HG03066 (cell line): Measurements from ENCODE around the gene RSRP1.

Experiments used
- ATAC-seq: cut with Tn5 transposase; IDR thresholded peaks from one replicate; pipeline ENCODE4 v1.9.1; 2021; ENCODE audit warnings: low read depth; ENCODE audit not compliant: unreplicated experiment

Gene RSRP1

DNA sequence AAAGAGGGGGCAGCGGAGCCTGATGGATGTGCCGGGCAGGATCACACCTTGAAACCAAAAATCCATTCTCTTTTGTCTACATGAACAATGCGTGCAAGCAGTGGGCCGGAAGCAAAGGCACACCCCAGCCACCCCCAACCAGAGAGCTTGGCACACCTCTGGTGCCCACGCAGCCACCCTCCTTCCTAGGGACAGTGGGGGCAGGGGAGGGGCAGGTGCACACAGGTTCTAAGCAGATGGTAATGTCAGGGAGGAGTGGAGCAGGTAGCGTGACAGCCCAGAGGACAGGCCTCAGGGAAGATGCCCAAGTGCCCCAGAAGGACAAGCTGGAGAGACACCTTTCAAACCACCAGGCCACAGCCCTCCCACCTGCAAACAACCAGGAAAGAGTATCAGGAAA is 51.4 kb downstream of the RSRP1 start:
- no peak for ATAC-seq

DNA sequence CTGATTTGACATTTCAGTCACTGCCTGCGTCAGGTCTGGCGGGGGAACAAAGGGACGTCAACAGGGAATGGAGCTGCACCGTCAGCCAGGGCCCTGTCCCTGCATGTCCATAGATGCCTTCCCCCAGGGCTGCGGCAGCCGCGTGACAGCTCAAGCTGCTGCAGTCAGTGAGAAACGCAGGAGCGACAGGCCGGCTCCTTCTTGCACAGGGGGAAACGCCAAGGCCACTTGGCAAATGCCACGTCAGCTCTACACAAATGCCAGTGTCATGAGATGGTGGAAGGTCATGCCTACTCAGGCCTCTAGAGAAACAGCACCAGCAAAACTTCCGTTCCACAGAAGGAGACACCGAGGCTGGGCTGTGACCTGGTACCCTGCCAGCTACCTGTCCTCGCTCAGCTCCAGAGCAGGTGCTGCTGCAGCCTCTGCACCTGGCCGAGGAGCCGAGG is 52.7 kb downstream of the RSRP1 start:
- no peak for ATAC-seq

DNA sequence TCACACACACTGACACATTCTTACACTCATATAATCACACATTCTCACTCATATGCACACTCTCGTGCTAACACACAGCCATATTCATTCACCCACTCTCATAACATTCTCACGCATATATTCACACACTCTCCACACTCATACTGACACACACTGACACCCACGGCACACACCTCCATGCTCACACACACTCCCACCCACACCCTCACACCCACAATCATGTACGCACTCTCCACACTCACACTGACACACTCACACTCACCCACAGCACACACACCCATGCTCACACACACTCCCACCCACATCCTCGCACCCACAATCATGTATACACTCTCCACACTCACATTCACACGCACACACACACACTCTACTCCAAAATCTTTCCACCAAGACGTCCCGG is 53.2 kb downstream of the RSRP1 start:
- ATAC-seq = no peak

DNA sequence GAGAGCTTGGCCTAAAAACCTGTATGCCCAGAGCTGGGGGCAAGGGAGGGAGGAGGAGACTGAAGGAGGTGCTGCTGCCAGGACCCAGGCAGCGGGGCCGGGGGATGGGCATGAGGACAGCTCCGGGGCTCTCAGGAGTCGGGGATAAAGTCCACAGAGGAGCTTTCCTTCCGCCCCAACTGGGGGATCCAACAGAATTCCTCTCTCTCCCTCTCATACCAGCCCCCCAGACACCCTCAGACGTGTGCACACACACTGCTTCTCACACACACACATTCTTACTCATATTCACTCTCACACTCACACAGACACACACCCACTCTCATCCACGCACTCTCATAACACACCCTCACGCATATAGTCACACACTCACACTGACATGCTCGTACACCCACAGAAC is 54.0 kb downstream of the RSRP1 start:
- ATAC-seq = no peak
